ENCODE measurements around the gene COL16A1. TPM values are rescaled to one million over a fixed set of nuclear protein-coding genes. Genes with fewer than 3 reads are reported as not detected.

COL16A1 gene
- total RNA-seq, 2 donors from 2014 or later: 0.49 to 0.82 TPM

DNA sequence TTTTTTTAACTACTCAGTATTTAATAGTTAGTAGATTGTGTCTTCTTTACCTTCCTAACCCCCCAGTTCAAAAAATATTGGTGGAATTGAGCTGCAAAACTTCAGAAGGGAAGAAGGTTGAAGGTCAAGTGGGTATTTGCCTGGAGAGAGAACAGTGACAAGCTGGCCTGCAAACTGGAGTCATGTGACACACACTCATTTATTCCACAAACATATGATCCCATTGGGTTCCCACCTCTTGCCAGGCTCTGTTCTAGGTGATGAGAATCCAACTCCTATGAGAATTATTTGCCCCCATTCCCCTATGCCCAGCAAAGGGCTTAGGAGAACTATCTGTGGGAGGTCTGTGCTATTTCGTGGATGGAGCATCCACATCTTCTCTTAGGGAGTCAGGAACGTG, 55.6 kb downstream of the COL16A1 start:
- no peak for DNase-seq
- no peak overlapping the region for H3K27ac Mint-ChIP-seq

GRCh38 chr1:31647106-31647505, 56.7 kb downstream of the COL16A1 start:
- peak overlapping the region; percentile 43 to 93 for H3K4me3 Mint-ChIP-seq

More for the DNA sequence above, 55.6 kb downstream of the COL16A1 start:
- H3K4me1 Mint-ChIP-seq (ENCODE audit: low read depth): peaks cover 28% of the 10 kb centered on the region
- ATAC-seq (replicated peaks in 1 of 2): no peak
- peaks cover 0 to 3% of the 10 kb centered on the region in 2 donors for H3K36me3 Mint-ChIP-seq (ENCODE audit: insufficient read depth in 2 of 2)
- H3K27me3 Mint-ChIP-seq (ENCODE audit: low read depth): no peaks in the 10 kb centered on the region
- no peak overlapping the region for H3K4me3 Mint-ChIP-seq
- no peaks in the 10 kb centered on the region for H3K9me3 Mint-ChIP-seq

GRCh38 chr1:31646259-31646960, 57.4 kb downstream of the COL16A1 start:
- Mint-ChIP-seq H3K36me3 (ENCODE audit: insufficient read depth in 2 of 2) (peaks cover 0 to 3% of the 10 kb centered on the region in 2 donors), H3K9me3 (no peaks in the 10 kb centered on the region), H3K27me3 (ENCODE audit: low read depth) (no peaks in the 10 kb centered on the region), H3K4me1 (ENCODE audit: low read depth) (peaks cover 29% of the 10 kb centered on the region), H3K27ac (no peak overlapping the region), H3K4me3 (peak overlapping the region; percentile 90 to 93)
- no peak for ATAC-seq (replicated peaks in 1 of 2)
- no peak for DNase-seq

More at GRCh38 chr1:31647106-31647505, 56.7 kb downstream of the COL16A1 start:
- Mint-ChIP-seq H3K9me3 (no peaks in the 10 kb centered on the region), H3K27ac (no peak overlapping the region), H3K27me3 (ENCODE audit: low read depth) (no peaks in the 10 kb centered on the region), H3K36me3 (ENCODE audit: insufficient read depth in 2 of 2) (peaks cover 0 to 3% of the 10 kb centered on the region in 2 donors), H3K4me1 (ENCODE audit: low read depth) (peaks cover 29% of the 10 kb centered on the region)
- DNase-seq (no peak), ATAC-seq (replicated peaks in 1 of 2) (no peak)

GRCh38 chr1:31645274-31645568, 58.6 kb downstream of the COL16A1 start:
- DNase-seq (no peak), ATAC-seq (replicated peaks in 1 of 2) (no peak)
- H3K9me3 Mint-ChIP-seq: no peaks in the 10 kb centered on the region
- peak overlapping the region; percentile 90 to 93 for H3K4me3 Mint-ChIP-seq
- H3K27ac Mint-ChIP-seq: peak overlapping the region; percentile 97
- peaks cover 29% of the 10 kb centered on the region for H3K4me1 Mint-ChIP-seq (ENCODE audit: low read depth)
- peaks cover 0 to 3% of the 10 kb centered on the region in 2 donors for H3K36me3 Mint-ChIP-seq (ENCODE audit: insufficient read depth in 2 of 2)
- H3K27me3 Mint-ChIP-seq (ENCODE audit: low read depth): no peaks in the 10 kb centered on the region

GRCh38 chr1:31644560-31645273, 59.1 kb downstream of the COL16A1 start, which contains the start of gene PEF1:
PEF1 (minus strand) TSS chr1:31644876; CDS start chr1:31644864, 12 bp downstream.
- H3K27me3 Mint-ChIP-seq (ENCODE audit: low read depth): no peaks in the 10 kb centered on the region
- DNase-seq (peak; percentile 99), ATAC-seq (replicated peaks in 1 of 2) (peak; percentile 91 to 93)
- no peaks in the 10 kb centered on the region for H3K9me3 Mint-ChIP-seq
- peak within 1 kb of the TSS; percentile 97 for H3K27ac Mint-ChIP-seq
- peaks cover 29% of the 10 kb centered on the region for H3K4me1 Mint-ChIP-seq (ENCODE audit: low read depth)
- peak within 1 kb of the TSS; percentile 90 to 93 for H3K4me3 Mint-ChIP-seq
- H3K36me3 Mint-ChIP-seq (ENCODE audit: insufficient read depth in 2 of 2): peaks cover 0 to 3% of the 10 kb centered on the region in 2 donors

GRCh38 chr1:31643976-31644559, 59.7 kb downstream of the COL16A1 start:
- Mint-ChIP-seq H3K4me1 (ENCODE audit: low read depth) (peaks cover 29% of the 10 kb centered on the region), H3K4me3 (peak overlapping the region; percentile 90 to 93), H3K27me3 (ENCODE audit: low read depth) (no peaks in the 10 kb centered on the region), H3K36me3 (ENCODE audit: insufficient read depth in 2 of 2) (peaks cover 0 to 3% of the 10 kb centered on the region in 2 donors), H3K9me3 (no peaks in the 10 kb centered on the region), H3K27ac (peak overlapping the region; percentile 97)
- DNase-seq: peak in 1 of 2 donors; percentile 80
- peak; percentile 72 to 75 for ATAC-seq (replicated peaks in 1 of 2)

DNA sequence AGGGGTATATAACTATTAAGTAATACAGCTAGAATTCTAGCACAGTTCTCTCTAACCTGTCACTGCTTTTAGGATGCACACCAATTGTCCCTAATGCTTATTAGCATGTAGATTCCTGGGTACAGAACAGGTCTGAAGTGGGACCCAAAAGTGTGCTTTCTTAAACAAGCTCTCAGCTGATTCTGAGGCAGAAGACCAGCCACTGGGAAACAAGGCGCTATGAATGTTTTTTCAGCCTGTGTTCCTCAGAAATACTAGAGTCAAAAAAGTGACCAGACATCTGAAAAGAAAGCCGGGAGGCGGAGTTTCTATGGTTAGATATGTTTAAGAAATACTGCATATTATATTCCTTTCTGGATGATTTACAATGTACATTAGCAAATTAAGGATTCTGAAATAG, 60.9 kb downstream of the COL16A1 start:
- ATAC-seq (replicated peaks in 1 of 2) (no peak), DNase-seq (no peak)
- Mint-ChIP-seq H3K4me3 (no peak overlapping the region), H3K27ac (no peak overlapping the region), H3K36me3 (ENCODE audit: insufficient read depth in 2 of 2) (peaks cover 0 to 3% of the 10 kb centered on the region in 2 donors), H3K4me1 (ENCODE audit: low read depth) (peaks cover 29% of the 10 kb centered on the region), H3K27me3 (ENCODE audit: low read depth) (no peaks in the 10 kb centered on the region), H3K9me3 (no peaks in the 10 kb centered on the region)

DNA sequence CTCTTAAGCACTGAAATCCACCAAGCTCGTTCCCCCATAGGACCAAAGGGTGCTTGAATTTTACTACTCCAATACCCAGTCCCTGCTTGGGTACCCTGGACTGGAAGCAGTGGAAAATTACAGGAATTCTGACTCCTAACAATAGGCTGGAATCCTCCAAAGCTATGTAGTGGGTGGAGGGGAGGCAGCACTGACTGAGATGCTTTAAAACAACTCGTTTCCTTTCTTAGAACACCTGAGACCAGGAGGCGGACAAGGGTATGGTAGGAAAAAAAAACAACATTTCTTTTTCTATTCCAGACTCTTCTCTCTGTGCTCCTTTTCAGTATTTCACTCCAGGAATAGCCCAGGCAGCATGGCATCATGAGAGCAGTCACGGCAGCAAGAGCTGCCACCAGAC, 61.5 kb downstream of the COL16A1 start:
- no peak for DNase-seq
- no peaks in the 10 kb centered on the region for H3K9me3 Mint-ChIP-seq
- no peak overlapping the region for H3K4me3 Mint-ChIP-seq
- peaks cover 0 to 3% of the 10 kb centered on the region in 2 donors for H3K36me3 Mint-ChIP-seq (ENCODE audit: insufficient read depth in 2 of 2)
- no peaks in the 10 kb centered on the region for H3K27me3 Mint-ChIP-seq (ENCODE audit: low read depth)
- ATAC-seq (replicated peaks in 1 of 2): no peak
- no peak overlapping the region for H3K27ac Mint-ChIP-seq
- peaks cover 30% of the 10 kb centered on the region for H3K4me1 Mint-ChIP-seq (ENCODE audit: low read depth)

- DNase-seq (no peak), ATAC-seq (replicated peaks in 1 of 2) (no peak)
- Mint-ChIP-seq H3K36me3 (ENCODE audit: insufficient read depth in 2 of 2) (peaks cover 0 to 3% of the 10 kb centered on the region in 2 donors), H3K9me3 (no peaks in the 10 kb centered on the region), H3K27ac (no peak overlapping the region), H3K4me1 (ENCODE audit: low read depth) (peaks cover 27% of the 10 kb centered on the region), H3K4me3 (no peak overlapping the region), H3K27me3 (ENCODE audit: low read depth) (no peaks in the 10 kb centered on the region)
Measured at GRCh38 chr1:31640964-31641363, 62.9 kb downstream of the COL16A1 start.

DNA sequence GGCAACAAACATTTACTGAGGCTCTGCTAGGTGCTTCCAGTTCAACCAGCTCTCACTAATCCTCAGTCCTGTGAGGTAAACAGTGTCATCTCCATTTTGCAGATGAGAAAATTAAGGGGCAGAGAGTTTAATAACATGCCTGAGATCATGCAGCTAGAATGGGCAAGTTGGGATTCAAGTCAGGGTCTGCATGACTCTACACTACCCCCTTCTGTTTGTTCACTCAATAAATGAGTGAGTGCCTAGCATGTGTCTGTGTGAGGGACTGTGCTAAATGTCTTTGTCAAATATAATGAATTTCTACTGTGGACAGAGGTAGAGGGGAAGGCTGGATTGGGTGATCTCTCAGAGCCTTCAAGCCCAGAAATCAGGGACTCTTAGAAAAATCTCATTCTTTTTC, 63.6 kb downstream of the COL16A1 start:
- Mint-ChIP-seq H3K9me3 (no peaks in the 10 kb centered on the region), H3K36me3 (ENCODE audit: insufficient read depth in 2 of 2) (peaks cover 0 to 3% of the 10 kb centered on the region in 2 donors), H3K27ac (no peak overlapping the region), H3K4me3 (no peak overlapping the region), H3K4me1 (ENCODE audit: low read depth) (peaks cover 20% of the 10 kb centered on the region), H3K27me3 (ENCODE audit: low read depth) (no peaks in the 10 kb centered on the region)
- ATAC-seq (replicated peaks in 1 of 2) (no peak), DNase-seq (no peak)

DNA sequence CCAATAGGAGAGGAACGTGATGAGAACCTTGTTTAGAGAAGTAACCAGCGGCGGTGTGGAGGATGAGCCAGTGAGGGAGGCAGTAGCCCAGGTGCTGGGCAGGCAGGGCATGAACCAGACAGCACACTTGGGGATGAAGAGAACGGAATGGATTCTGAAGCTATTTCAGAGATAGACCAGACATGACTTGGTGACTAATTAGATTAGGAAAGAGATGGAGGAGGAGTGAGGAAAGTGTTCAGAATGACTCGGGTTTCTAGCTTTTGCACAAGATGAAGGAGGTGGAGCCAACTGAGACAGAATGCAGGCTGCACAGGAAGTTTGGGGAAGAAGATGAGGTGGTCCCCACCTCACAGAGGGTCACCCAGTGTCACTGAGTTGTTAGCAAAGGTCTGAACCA, 64.3 kb downstream of the COL16A1 start:
- Mint-ChIP-seq H3K27ac (no peak overlapping the region), H3K4me3 (no peak overlapping the region), H3K36me3 (ENCODE audit: insufficient read depth in 2 of 2) (no peaks in the 10 kb centered on the region), H3K27me3 (ENCODE audit: low read depth) (no peaks in the 10 kb centered on the region), H3K9me3 (no peaks in the 10 kb centered on the region), H3K4me1 (ENCODE audit: low read depth) (peaks cover 20% of the 10 kb centered on the region)
- DNase-seq (no peak), ATAC-seq (replicated peaks in 1 of 2) (no peak)

DNA sequence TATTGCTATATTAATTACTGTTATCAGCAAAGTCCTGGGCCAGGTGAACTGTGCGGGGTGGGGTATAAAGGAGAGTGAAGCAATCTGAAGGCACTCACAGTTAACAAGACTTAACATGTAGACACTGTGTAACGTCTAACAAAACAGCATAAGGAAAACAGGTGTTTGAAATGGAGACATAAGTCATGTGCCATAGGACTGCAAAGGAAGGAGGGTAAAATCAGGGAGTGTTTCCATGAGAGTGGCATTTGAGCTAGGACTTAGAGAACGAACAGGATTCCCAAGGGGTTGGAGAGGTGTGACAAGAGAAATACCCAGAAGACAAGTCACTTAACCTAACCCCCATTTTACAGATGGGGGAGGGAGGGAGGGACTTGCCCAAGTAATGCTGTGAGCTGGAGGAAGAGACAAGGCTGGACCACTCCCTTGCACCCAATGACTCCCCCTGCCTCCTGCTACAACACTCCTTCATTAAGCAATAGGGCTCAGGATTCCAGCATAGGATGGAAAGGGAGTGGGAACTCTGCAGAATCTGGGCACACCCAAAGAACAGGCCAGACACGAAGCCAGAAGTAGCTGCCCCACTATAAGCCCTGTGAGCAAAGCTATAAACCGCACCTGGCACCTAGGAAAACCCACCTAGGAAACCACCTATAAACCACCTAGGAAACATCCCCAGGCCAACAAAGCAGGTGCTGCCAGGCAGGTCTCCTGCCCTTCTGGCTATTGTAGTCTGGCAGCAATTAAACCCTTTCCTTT, 65.7 kb downstream of the COL16A1 start:
- DNase-seq (no peak), ATAC-seq (replicated peaks in 1 of 2) (no peak)
- Mint-ChIP-seq H3K4me3 (no peak overlapping the region), H3K27ac (no peak overlapping the region), H3K9me3 (no peaks in the 10 kb centered on the region), H3K27me3 (ENCODE audit: low read depth) (no peaks in the 10 kb centered on the region), H3K36me3 (ENCODE audit: insufficient read depth in 2 of 2) (no peaks in the 10 kb centered on the region), H3K4me1 (ENCODE audit: low read depth) (peaks cover 10% of the 10 kb centered on the region)

DNA sequence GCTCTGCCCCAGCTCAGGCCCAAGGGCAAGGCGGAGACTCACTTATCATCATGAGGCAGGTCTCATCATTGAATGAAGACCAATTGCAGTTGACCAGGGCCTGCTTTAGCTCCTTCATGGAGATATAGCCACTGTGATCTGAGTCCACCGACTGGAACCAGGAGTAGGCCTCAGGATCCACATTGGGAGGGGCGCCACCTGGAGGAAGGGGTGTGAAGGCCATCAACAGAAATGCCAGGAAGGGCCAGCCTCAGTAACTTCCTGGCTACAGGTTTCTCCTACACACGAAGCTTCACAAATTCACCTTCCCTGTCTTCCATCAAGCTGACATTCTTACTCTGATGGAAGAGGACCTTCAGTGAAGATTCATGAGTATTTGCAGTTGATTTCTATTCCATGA, 70.7 kb downstream of the COL16A1 start:
- H3K36me3 Mint-ChIP-seq (ENCODE audit: insufficient read depth in 2 of 2): peaks cover 1 to 2% of the 10 kb centered on the region in 2 donors
- no peaks in the 10 kb centered on the region for H3K9me3 Mint-ChIP-seq
- no peak overlapping the region for H3K27ac Mint-ChIP-seq
- H3K27me3 Mint-ChIP-seq (ENCODE audit: low read depth): no peaks in the 10 kb centered on the region
- DNase-seq: peak; percentile 35 to 43
- no peak overlapping the region for H3K4me3 Mint-ChIP-seq
- no peak for ATAC-seq (replicated peaks in 1 of 2)
- H3K4me1 Mint-ChIP-seq (ENCODE audit: low read depth): peaks cover 10% of the 10 kb centered on the region

Measured in activated T-cell treated with anti-CD3 and anti-CD28 coated beads, Interleukin-2, amount 50 U/mL, for 72 hours (primary cell).